Measurements from ENCODE around the gene MEF2A.

The MEF2A gene

GRCh38 chr15:99718421-99718820 lies 152.6 kb downstream of the MEF2A start:
- DNase-seq (ENCODE audit: low spot score) = no peak
- TF ChIP-seq CTCF (IDR thresholded peaks at IDR 0.05) = no peak
- H3K27ac ChIP-seq = no peak overlapping the region
- no peak overlapping the region for H3K4me3 ChIP-seq

DNA sequence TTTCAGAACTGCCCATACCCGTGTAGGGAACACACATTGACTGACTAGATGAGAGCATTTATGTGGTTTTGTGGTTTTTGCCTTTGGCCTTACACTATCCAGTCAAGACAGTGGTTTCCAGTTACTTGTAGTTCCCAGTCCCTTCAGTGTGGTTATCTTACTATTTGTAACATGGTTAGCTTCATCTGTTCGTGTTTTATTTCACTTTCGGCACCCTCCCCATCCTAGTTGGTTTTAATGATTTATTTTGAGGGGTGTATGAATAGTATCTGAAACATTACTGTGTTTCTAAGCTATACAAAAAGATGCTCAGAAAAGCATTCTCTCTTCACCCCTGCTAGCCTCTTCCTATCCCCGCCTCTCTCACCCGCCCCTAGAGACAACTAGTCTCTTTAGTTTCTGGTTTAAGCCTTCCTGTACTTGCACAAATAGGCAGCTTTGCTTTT lies 153.3 kb downstream of the MEF2A start:
- no peak for TF ChIP-seq CTCF (IDR thresholded peaks at IDR 0.05)
- no peak for DNase-seq (ENCODE audit: low spot score)
- Histone ChIP-seq H3K4me3 (no peak overlapping the region), H3K27ac (no peak overlapping the region)

DNA sequence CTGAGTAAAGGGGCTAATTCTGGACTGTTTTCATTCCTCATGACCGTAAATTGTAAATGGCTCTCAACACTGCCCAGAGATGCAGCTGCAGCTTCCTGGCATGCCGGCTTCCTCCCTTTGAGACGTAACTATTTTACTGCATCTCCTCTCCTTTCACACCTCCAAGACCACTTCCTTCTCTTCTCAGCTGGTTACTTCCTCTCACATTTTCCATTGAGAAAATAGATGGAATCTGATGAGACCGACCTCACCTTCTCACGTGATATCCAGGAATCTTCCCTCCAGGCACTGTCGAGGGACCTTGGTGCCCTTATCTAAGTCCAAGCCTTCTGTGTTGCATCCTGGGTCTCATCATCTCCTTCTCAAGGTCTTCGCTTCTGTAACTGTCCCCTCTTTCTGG lies 154.7 kb downstream of the MEF2A start:
- DNase-seq (ENCODE audit: low spot score) = no peak

DNA sequence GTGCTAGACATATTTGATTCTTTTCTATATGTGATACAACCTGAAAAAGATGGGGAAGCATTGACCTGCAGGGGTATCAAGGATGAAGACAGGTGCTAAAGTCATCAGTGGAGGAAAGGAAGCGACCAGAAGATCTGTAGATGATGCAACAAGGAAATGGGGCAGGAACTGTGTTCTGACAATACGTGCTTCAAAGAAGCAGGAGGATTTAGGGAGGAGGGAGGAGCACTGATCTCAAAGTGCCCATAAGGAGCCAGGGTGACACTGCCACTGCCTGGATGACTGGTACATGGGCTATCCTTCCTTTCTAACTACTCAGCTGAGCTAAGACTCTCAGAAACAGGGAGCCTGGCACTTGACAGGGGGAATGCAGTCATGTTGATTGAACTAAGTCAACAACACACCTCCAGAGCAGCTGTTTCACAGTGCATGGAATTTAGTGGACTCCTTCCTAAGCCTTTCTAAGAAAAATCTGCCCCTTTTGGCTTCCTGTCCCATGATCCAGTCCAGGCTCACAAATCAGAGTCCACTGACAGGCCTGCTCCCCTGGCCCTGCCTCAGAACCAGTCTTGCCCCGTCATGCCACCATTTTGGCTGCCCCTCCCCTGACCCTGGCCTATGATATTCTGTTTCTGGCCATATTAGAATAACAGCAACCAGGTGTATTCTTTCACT lies 155.5 kb downstream of the MEF2A start:
- TF ChIP-seq CTCF (IDR thresholded peaks at IDR 0.05) = no peak
- Histone ChIP-seq H3K27ac (no peak overlapping the region), H3K4me3 (no peak overlapping the region)
- DNase-seq (ENCODE audit: low spot score) = no peak

More for the DNA sequence above, 154.7 kb downstream of the MEF2A start:
- no peak for TF ChIP-seq CTCF (IDR thresholded peaks at IDR 0.05)
- H3K27ac ChIP-seq = no peak overlapping the region
- no peak overlapping the region for H3K4me3 ChIP-seq

DNA sequence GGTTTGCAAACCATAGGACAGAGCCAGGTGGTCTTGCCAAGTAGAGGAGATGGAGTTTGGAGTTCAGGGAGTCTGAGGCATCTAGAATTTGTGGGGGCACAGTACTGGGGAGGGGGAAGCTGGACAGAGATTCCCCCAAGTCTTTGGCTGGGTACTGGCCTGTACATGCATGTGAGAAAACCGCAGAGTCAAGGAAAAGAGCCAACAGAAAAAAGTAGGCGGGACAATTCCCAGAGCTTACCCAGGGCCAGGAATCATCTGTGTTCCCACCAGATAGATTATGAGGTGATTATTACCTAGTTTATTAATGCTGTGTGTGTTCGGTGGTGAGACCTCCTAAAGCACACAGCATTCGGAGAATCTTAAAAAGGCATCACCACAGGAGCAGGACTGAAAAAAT lies 156.1 kb downstream of the MEF2A start:
- no peak for TF ChIP-seq CTCF (IDR thresholded peaks at IDR 0.05)
- no peak overlapping the region for H3K27ac ChIP-seq
- no peak overlapping the region for H3K4me3 ChIP-seq
- DNase-seq (ENCODE audit: low spot score) = no peak

DNA sequence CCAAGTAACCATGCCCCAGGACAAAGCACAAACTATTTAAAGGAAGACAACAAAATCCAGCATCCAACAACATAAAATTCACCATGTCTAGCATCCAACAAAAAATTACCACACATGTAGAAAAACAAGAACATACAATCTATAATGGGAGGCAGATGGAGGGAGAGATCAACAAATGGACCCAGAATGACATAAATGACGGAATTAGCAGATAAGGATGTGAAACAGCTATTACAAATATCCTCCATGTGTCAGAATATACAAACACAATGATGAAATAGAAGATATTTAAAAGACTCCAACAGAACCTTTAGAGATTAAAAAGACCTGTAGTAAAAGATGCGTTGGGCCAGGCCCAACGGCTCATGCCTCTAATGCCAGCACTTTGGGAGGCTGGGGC lies 156.6 kb downstream of the MEF2A start:
- no peak overlapping the region for H3K27ac ChIP-seq
- H3K4me3 ChIP-seq = no peak overlapping the region
- no peak for TF ChIP-seq CTCF (IDR thresholded peaks at IDR 0.05)
- DNase-seq (ENCODE audit: low spot score) = no peak

- H3K4me3 ChIP-seq = no peak overlapping the region
- TF ChIP-seq CTCF (IDR thresholded peaks at IDR 0.05) = no peak
- no peak for DNase-seq (ENCODE audit: low spot score)
- H3K27ac ChIP-seq = no peak overlapping the region
Measured at GRCh38 chr15:99726333-99726732, 160.5 kb downstream of the MEF2A start.
